Liver (tissue), 9 donors: Measurements from ENCODE around the gene THY1. TPM values are rescaled to one million over a fixed set of nuclear protein-coding genes. Genes with fewer than 3 reads are reported as not detected.

Experiments
- DNase-seq: peaks from one replicate; pipeline ENCODE4 v3.0.0-alpha.2; 2017; ENCODE audit warnings: low spot score
- H3K27ac ChIP-seq, 2 donors: one replicate each; pipeline ENCODE4 v1.7.0; 2013; ENCODE audit warnings: inconsistent platforms in 2 of 2, low read length in 2 of 2, control low read depth in 1 of 2, low read depth in 1 of 2, mild to moderate bottlenecking in 1 of 2
- H3K27me3 ChIP-seq, 4 donors: one replicate each; pipeline versions ENCODE4 v1.6.1 to v1.7.0; 2013; ENCODE audit warnings: low read length in 3 of 4, inconsistent platforms in 1 of 4, mild to moderate bottlenecking in 1 of 4, moderate library complexity in 1 of 4; ENCODE audit not compliant: control insufficient read depth in 4 of 4, insufficient read depth in 4 of 4
- H3K36me3 ChIP-seq, 4 donors: one replicate each; pipeline versions ENCODE4 v1.6.1 to v1.7.0; 2013; ENCODE audit warnings: low read length in 3 of 4, mild to moderate bottlenecking in 3 of 4, low read depth in 1 of 4, moderate library complexity in 1 of 4; ENCODE audit not compliant: control insufficient read depth in 4 of 4, insufficient read depth in 3 of 4
- H3K4me1 ChIP-seq, 4 donors: one replicate each; pipeline versions ENCODE4 v1.6.1 to v1.7.0; 2013; ENCODE audit warnings: low read length in 3 of 4, mild to moderate bottlenecking in 3 of 4, moderate library complexity in 1 of 4; ENCODE audit not compliant: control insufficient read depth in 4 of 4, insufficient read depth in 4 of 4
- H3K4me3 ChIP-seq, 3 donors: one replicate each; pipeline versions ENCODE4 v1.6.1 to v1.7.0; 2013; ENCODE audit warnings: low read length in 3 of 3, control low read depth in 1 of 3, low read depth in 1 of 3, mild to moderate bottlenecking in 1 of 3
- H3K9ac ChIP-seq, 2 donors: one replicate each; pipeline ENCODE4 v1.7.0; 2013; ENCODE audit warnings: low read length in 2 of 2, mild to moderate bottlenecking in 2 of 2, moderate library complexity in 2 of 2, control low read depth in 1 of 2, low read depth in 1 of 2
- H3K9me3 ChIP-seq, 4 donors: one replicate each; pipeline versions ENCODE4 v1.6.1 to v1.7.0; 2013; ENCODE audit warnings: low read length in 3 of 4; ENCODE audit not compliant: control insufficient read depth in 4 of 4
- CTCF ChIP-seq: fragments of 150-350 bp; IDR thresholded peaks from 2 replicates; pipeline ENCODE4 v1.5.1; 2017; ENCODE audit warnings: improper control_type of control experiment, low read depth, low read length; ENCODE audit not compliant: missing input control
- EGR1 ChIP-seq, 2 donors: IDR thresholded peaks; 2 replicates each; pipeline ENCODE4 v1.6.1; 2016 to 2018; ENCODE audit warnings: antibody characterized with exemption in 2 of 2, low read depth in 2 of 2
- FOXA1 ChIP-seq: IDR thresholded peaks from 2 replicates; pipeline ENCODE4 v1.6.1; 2016; ENCODE audit warnings: antibody characterized with exemption
- FOXA2 ChIP-seq: IDR thresholded peaks from 2 replicates; pipeline ENCODE4 v1.6.1; 2016; ENCODE audit warnings: antibody characterized with exemption
- HNF4A ChIP-seq, 2 donors: conservative IDR thresholded peaks; 2 replicates each; pipeline ENCODE4 v1.6.1; 2016; ENCODE audit warnings: antibody characterized with exemption in 2 of 2, mild to moderate bottlenecking in 2 of 2
- HNF4G ChIP-seq: IDR thresholded peaks from 2 replicates; pipeline ENCODE4 v1.6.1; 2016; ENCODE audit warnings: antibody characterized with exemption
- JUND ChIP-seq, 2 donors: IDR thresholded peaks; 2 replicates each; pipeline ENCODE4 v1.6.1; 2016; ENCODE audit warnings: antibody characterized with exemption in 2 of 2
- MAX ChIP-seq: IDR thresholded peaks from 2 replicates; pipeline ENCODE4 v1.6.1; 2016; ENCODE audit warnings: antibody characterized with exemption
- NR2F2 ChIP-seq: IDR thresholded peaks from 2 replicates; pipeline ENCODE4 v1.6.1; 2016; ENCODE audit warnings: antibody characterized with exemption
- REST ChIP-seq: IDR thresholded peaks from 2 replicates; pipeline ENCODE4 v1.6.1; 2016; ENCODE audit warnings: antibody characterized with exemption, mild to moderate bottlenecking
- RXRA ChIP-seq, 2 donors: IDR thresholded peaks; 2 replicates each; pipeline ENCODE4 v1.6.1; 2017 to 2018; ENCODE audit warnings: antibody characterized with exemption in 2 of 2, mild to moderate bottlenecking in 1 of 2
- YY1 ChIP-seq: IDR thresholded peaks from 2 replicates; pipeline ENCODE4 v1.6.1; 2016; ENCODE audit warnings: antibody characterized with exemption, mild to moderate bottlenecking
- WGBS: extraction: QIAGEN DNeasy Blood & Tissue Kit; methylation state at CpG from one replicate; pipeline ENCODE4 v1.1.7; 2013; 5-methylcytosine and 5-hydroxymethylcytosine counted together
- polyA plus RNA-seq, 2 donors: library from polyadenylated mRNA; stranded (reverse) in 1 of 2; unstranded in 1 of 2; fragments of 200-250 nt in 1 of 2; fragments of >200 nt in 1 of 2; fragmentation: Nextera tagmentation in 1 of 2; extraction: Ambion mirVana in 1 of 2; gene quantifications; one replicate each; pipeline versions ENCODE4 v1.2.1 to v1.2.3, GENCODE V29; 2013 to 2015
- total RNA-seq, 2 donors: library from RNA; depleted of rRNA; stranded (reverse); fragments of >200 nt; gene quantifications; one replicate each; pipeline ENCODE4 v1.2.3, GENCODE V29; 2014
- TF ChIP-seq, protein P1 (sequence below): IDR thresholded peaks from 2 replicates; pipeline ENCODE4 v1.6.1; 2016; ENCODE audit warnings: antibody characterized with exemption
- TF ChIP-seq, protein P2 (sequence below): IDR thresholded peaks from 2 replicates; pipeline ENCODE4 v1.6.1; 2016; ENCODE audit warnings: antibody characterized with exemption
- donor health status: healthy.
- donor health status: healthy.
- donor health status: healthy.
- donor health status: healthy.
- donor health status: healthy.

The THY1 gene
- total and polyA plus RNA-seq, 4 donors, result 0.51 to 5.1 (median 1.1) TPM

DNA sequence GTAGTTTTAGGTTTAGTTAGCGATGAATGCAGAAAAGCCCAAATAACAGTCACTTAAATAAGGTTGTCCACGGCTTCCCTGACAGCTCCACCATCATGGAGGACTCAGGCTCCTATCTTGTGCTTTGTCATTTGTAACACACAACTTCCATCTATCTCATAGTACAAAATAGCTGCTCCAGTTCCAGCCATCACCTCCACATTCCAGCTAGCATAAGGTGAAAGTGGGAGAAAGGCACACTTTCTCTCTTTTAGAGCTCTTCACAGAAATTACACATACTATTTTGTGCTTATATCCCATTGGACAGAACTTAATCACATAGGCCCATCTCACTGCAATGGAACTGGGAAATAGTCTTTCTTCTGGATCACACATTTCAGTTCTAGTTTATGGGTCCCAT is 8.7 kb downstream of the THY1 start (continued):
- TF ChIP-seq, protein P1, sequence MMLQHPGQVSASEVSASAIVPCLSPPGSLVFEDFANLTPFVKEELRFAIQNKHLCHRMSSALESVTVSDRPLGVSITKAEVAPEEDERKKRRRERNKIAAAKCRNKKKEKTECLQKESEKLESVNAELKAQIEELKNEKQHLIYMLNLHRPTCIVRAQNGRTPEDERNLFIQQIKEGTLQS, result no peak
- TF ChIP-seq MAX (no peak), NR2F2 (no peak), HNF4G (no peak), FOXA2 (no peak), YY1 (no peak), CTCF (no peak), JUND (IDR thresholded peaks at IDR 0.05) (no peak)

DNA sequence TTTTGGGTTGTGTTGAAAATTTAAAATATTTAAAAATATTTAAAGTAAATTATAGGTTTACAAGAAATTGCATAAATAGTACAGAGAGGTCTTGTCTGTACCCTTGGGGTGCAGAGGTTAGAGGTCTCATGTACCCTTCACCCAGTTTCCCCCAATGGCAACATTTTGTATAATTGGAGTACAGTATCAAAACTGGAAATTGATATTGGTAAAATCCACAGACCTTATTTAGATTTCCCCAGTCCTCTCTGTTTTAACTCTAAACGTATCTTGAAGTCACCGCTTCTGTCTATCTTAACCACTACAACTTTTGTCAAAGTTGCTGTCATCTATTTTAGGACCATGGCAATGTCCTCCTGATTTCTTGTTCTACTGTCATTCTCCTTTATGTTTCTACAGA is 10.9 kb downstream of the THY1 start:
- 95% methylated on average over 2 of the region's 2 CpGs for WGBS
- no peaks in the 10 kb centered on the region for H3K27me3 ChIP-seq
- no peak overlapping the region for H3K9ac ChIP-seq
- H3K9me3 ChIP-seq, result no peaks in the 10 kb centered on the region
- no peak overlapping the region for H3K4me3 ChIP-seq
- no peak for TF ChIP-seq REST
- no peak for TF ChIP-seq HNF4A (conservative IDR thresholded peaks at IDR 0.05)
- no peak for TF ChIP-seq FOXA2
- no peak for TF ChIP-seq NR2F2
- TF ChIP-seq MAX, result no peak
- TF ChIP-seq FOXA1, result no peak
- no peak for TF ChIP-seq CTCF
- TF ChIP-seq RXRA (IDR thresholded peaks at IDR 0.05), result no peak
- no peak for TF ChIP-seq EGR1 (IDR thresholded peaks at IDR 0.05; ENCODE audit: low read depth in 2 of 2)
- TF ChIP-seq, protein P2, sequence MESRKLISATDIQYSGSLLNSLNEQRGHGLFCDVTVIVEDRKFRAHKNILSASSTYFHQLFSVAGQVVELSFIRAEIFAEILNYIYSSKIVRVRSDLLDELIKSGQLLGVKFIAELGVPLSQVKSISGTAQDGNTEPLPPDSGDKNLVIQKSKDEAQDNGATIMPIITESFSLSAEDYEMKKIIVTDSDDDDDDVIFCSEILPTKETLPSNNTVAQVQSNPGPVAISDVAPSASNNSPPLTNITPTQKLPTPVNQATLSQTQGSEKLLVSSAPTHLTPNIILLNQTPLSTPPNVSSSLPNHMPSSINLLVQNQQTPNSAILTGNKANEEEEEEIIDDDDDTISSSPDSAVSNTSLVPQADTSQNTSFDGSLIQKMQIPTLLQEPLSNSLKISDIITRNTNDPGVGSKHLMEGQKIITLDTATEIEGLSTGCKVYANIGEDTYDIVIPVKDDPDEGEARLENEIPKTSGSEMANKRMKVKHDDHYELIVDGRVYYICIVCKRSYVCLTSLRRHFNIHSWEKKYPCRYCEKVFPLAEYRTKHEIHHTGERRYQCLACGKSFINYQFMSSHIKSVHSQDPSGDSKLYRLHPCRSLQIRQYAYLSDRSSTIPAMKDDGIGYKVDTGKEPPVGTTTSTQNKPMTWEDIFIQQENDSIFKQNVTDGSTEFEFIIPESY, result no peak
- H3K4me1 ChIP-seq, result no peaks in the 10 kb centered on the region
- DNase-seq, result no peak
- no peaks in the 10 kb centered on the region for H3K36me3 ChIP-seq
- H3K27ac ChIP-seq, result no peak overlapping the region
